GM20000 (cell line): ENCODE measurements around the gene PLA2G2E.

Experiments used
- DNase-seq: peaks from one replicate; pipeline ENCODE4 v3.0.0; 2012; ENCODE audit warnings: low spot score
- TF ChIP-seq, protein P1 (sequence below): IDR thresholded peaks from 2 replicates; pipeline ENCODE4 v1.5.1; 2012; ENCODE audit warnings: mild to moderate bottlenecking, control low read depth; ENCODE audit errors: extremely low read depth, missing control alignments

The PLA2G2E gene

DNA sequence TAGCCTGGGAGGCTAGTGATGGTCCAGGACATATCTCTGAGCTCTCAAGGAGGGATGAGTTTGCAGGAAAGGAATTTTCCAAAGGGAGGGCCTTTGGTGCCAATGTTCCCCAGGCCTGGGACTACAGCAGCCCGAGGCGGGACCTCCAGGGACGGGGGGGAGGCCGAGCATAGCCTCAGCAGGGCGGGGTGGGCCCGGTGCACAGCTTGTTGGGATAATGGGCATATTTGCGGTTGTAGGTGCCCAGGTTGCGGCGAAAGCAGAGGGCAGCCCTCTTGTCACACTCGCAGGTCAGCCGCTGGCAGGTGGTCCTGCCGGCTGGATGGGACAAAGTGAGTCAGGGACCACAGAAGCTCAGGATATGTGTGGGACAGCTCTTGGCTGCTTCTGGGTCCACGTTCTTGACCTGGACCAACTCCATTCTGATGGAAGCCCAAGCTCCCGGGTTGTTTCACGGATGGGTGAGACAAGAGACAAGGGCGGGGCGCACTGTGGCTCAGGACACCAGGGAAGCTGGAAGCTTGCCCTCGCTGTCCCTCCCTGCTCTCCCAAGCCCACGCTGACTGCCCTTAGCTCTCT is 3.2 kb downstream of the PLA2G2E start:
- TF ChIP-seq, protein P1, sequence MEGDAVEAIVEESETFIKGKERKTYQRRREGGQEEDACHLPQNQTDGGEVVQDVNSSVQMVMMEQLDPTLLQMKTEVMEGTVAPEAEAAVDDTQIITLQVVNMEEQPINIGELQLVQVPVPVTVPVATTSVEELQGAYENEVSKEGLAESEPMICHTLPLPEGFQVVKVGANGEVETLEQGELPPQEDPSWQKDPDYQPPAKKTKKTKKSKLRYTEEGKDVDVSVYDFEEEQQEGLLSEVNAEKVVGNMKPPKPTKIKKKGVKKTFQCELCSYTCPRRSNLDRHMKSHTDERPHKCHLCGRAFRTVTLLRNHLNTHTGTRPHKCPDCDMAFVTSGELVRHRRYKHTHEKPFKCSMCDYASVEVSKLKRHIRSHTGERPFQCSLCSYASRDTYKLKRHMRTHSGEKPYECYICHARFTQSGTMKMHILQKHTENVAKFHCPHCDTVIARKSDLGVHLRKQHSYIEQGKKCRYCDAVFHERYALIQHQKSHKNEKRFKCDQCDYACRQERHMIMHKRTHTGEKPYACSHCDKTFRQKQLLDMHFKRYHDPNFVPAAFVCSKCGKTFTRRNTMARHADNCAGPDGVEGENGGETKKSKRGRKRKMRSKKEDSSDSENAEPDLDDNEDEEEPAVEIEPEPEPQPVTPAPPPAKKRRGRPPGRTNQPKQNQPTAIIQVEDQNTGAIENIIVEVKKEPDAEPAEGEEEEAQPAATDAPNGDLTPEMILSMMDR: no peak
- no peak for DNase-seq

DNA sequence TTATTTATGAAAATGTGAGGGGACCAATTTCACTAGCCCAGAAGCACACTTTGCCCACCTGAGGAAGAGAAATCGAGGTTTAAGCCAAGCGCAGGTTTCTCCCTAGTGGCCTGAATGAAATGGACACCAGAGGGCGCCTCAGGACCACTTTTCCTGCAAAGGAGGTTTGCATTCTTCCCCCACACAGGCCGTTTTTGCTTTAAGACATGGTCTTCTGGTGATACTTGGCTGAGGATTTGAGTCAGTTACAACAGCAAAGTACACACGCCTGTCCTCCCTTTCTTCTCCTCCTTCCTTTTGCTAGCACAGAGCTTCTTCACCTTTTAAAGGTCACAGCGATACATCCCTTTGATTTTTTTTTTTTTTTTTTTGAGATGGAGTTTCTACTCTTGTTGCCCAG is 5.4 kb downstream of the PLA2G2E start:
- TF ChIP-seq, protein P1: peak; percentile 77

DNA sequence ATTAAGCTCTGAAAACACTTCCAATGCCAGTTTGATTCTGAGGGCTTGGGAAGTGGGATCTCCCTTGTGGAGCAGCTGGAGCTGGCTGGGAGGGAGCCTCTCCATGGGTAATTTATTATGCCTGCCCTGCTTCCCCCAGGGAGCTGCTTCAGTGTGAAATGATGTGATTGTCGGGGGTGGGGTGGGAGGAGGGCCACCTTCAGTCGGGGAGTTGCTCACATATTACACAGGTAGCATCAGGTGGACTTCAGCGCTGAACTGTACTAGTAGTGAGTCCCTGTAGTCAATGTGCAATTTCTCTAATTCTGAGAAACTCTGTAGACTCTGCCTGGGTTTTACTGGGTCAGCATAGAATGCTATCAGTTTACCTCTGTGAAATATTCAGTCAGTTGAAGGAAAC is 12.8 kb downstream of the PLA2G2E start:
- no peak for DNase-seq
- TF ChIP-seq, protein P1: no peak

More for the DNA sequence above, 5.4 kb downstream of the PLA2G2E start:
- peak; percentile 87 for DNase-seq

DNA sequence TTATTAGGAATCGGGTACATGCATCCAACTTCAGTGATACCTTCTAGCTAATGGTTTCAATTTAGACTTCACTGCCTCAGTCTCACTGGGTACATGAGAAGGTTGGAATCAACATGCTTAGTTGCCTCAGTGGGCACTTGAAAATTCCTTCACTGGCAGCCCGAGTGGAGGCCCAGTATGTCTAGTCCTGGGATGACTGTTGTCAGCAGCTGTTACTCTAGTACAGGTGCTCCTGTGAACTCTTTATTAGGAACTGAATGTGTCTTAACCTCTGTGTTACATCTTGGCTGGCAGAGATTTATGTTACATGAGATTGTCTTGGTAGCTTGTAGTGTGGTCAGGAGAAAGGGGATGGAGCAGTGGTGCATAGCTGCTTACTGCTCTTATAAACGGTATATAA is 13.4 kb downstream of the PLA2G2E start:
- TF ChIP-seq, protein P1: no peak
- no peak for DNase-seq

DNA sequence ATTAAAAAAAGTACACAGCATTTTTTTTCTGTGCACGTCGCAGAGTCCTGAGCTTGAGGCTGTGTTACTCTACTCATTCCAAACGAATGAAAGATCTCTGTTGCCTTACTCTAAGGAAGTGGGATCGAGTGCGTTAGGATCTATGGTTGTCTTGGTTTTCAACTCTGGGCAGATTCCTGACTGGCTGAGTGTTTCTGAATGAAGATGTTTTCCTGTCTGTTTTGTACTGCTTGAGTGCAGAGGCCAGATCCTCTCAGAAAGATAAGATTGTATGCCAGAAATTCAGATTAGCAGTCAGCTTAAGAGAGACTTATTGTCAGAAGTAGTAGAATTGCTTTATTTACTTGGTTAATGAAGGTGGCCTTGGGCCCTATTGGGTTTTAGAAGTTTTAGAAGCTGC is 14.0 kb downstream of the PLA2G2E start:
- DNase-seq: no peak
- TF ChIP-seq, protein P1: no peak

DNA sequence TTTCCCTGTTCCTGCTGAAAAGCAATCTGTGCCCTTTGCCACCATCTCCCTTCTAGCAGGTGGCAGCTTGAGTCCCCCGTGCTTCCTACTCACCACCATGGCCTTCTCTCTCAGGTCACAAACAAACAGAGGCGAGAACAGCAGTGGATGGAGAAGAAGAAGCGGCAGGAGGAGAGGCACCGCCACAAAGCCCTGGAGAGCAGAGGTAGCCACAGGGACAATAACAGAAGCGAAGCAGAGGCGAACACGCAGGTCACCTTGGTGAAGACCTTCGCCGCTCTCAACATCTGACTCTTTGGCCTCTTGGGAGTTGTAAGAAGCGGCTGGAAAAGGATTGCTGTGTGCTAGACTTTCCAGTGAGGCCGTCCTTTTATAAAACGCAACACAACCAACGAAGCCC is 16.0 kb downstream of the PLA2G2E start:
- DNase-seq: no peak

DNA sequence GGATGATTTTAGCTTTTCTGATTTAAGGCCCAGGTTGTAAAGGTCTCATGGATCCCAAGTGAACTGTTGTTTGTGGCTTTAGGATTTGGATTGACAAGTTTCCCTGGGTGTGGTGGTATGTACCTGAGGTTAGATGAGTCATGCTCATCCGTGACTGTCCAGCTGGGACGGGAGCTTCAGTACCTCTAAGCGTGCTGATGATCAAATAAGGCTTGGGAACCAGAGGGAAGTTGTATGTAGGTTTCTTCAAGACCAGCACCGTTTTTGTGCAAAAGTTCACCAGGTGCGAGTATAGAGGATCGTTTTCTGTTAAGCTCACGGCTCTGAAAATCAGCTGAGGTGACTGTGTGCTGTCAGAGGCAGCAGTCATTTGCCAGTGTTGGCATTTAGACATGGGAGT is 19.8 kb downstream of the PLA2G2E start:
- TF ChIP-seq, protein P1: no peak
- no peak for DNase-seq

More for the DNA sequence above, 16.0 kb downstream of the PLA2G2E start:
- TF ChIP-seq, protein P1: no peak
